NK-92 (cell line): Measurements from ENCODE around the gene ETV6.

Experiments used
- DNase-seq: peaks from one replicate; lab custom pipeline; 2025; ENCODE audit not compliant: unreplicated experiment; lab: John Stamatoyannopoulos, UW

Gene ETV6

GRCh38 chr12:11877102-11877826, 227.8 kb downstream of the ETV6 start:
- DNase-seq: no peak

- no peak for DNase-seq
These were observed 228.7 kb downstream of the ETV6 start for GRCh38 chr12:11877869-11878780.

GRCh38 chr12:11879306-11879705, 229.8 kb downstream of the ETV6 start:
- no peak for DNase-seq

GRCh38 chr12:11880381-11880780, 230.9 kb downstream of the ETV6 start:
- no peak for DNase-seq

DNA sequence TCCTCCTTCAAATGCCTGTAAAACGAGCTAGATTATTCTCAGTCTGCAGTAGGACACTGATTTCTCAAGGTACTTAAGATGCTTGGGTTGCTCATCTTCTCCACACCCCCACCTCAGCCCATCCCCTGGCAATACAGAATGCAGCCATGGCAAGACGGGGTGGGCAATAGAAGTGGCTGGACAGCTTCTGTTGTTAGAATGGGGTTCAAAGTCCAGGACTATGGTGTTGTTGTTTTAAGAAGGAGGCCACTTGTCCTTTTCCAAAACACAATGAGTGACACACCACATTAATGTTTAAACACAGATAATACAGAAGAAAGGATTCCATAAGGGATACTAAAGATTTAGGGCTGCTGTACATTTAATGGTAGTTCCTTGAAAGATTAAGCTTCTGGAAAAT, 232.4 kb downstream of the ETV6 start:
- DNase-seq: no peak

GRCh38 chr12:11882301-11883019, 233.0 kb downstream of the ETV6 start:
- DNase-seq: no peak

GRCh38 chr12:11884116-11884515, 234.6 kb downstream of the ETV6 start:
- DNase-seq: no peak

GRCh38 chr12:11884706-11885105, 235.2 kb downstream of the ETV6 start:
- no peak for DNase-seq

DNA sequence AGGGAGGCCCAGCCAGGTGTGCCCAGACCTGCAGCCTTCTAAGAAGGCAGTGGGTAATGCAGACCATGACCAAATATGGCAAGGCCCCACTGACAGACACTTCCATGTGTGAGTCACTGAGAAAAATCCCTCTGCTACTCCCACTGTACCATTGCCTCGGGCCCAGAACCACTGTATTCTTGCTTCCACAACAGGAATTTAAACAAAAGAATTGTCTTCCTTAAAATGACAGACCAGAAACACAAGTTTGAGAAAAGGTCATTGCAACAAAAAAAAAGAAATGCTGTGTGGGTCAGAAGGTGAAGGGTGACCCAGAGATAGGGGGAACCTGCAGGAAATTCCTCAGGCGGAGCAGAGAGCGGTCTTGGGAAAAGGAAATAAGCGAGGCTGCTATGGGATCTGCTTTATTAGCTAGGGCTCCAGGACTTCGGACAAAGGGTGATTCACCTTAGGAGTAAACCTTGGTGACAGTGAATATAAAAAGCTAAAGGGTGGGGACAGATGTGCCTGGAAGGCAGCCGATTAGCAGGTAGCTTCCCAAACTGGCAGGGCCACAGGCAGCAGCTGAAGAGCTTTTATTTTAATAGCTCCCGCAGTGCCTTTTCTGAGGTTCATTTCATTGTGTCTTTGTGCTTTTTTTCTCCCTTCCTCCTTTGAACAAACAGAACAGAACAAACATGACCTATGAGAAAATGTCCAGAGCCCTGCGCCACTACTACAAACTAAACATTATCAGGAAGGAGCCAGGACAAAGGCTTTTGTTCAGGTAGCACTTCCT, 236.0 kb downstream of the ETV6 start:
- no peak for DNase-seq

DNA sequence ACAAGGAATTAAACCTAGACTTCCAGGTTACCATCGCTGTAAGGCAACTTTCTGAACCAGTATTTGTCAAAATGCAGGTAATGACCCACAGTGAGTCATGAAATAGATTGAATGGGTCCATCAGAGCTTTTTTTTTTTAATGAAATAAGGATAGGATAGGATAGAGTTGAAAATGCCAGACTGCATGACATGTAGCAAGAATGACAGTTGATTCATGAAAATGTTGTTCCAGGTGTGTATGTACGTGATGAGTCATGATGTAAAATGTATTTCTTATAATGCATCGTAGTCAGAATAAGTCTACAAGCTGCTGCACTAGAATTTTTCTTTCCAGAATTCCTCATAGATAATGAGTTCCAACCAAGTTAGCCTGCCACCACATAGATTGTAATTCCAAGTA, 236.9 kb downstream of the ETV6 start:
- no peak for DNase-seq

- DNase-seq: no peak
These were observed 238.6 kb downstream of the ETV6 start for GRCh38 chr12:11888029-11888428.

- no peak for DNase-seq
These were observed 241.9 kb downstream of the ETV6 start for GRCh38 chr12:11891346-11891745.

GRCh38 chr12:11891754-11892386, 242.4 kb downstream of the ETV6 start:
- no peak for DNase-seq

DNA sequence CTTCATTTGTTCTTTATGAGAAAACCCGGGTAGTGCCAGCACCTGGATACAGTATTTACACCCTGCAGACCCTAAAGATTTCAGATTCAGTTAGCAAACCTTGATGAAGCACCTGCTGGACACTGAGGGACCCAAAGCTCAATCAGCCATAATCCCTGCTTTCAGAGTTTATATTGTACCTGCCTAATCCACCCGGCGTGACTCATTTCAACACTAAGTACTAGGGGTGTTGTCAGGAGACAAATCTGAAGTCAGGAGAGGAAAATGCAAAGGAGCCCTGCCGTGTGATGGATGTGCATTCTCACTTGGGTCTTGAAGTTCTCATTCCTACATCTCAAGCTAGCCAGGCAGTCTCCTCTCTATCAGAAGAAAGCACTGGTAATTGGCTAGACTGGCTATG, 244.5 kb downstream of the ETV6 start:
- DNase-seq: no peak

- DNase-seq: no peak
These were observed 245.4 kb downstream of the ETV6 start for GRCh38 chr12:11894890-11895289.

DNA sequence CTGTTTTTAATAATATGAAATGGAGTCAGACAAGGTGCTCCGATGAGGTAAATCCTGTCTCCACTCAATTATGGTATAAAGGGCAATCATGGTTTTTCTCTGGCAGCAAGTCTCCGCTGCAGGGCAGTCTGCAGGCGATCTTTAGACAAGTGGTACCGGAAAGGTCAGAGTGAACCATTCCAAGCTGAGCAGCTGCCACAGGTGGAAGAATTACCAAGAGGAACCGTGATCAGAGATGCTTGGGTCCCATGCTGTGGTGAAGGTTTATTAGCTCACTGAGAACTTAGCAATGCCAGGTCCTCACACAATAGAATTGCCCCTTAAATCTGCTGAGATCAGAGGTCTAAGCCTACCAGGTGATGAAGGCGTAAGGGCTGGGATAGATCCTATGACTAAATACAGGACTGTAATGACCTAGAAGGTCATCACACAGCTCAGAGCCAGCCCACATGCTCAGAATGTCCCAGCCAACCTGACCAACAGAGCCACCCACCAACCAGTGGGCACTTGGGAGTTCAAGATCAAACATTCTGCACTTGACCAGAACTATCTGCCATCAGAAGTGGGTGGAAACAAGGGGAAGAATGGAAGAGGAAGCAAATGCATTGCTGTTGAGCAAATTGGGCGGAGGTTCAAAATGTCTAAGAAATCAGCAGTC, 246.1 kb downstream of the ETV6 start:
- no peak for DNase-seq

- no peak for DNase-seq
These were observed 247.0 kb downstream of the ETV6 start for GRCh38 chr12:11896417-11896929.

DNA sequence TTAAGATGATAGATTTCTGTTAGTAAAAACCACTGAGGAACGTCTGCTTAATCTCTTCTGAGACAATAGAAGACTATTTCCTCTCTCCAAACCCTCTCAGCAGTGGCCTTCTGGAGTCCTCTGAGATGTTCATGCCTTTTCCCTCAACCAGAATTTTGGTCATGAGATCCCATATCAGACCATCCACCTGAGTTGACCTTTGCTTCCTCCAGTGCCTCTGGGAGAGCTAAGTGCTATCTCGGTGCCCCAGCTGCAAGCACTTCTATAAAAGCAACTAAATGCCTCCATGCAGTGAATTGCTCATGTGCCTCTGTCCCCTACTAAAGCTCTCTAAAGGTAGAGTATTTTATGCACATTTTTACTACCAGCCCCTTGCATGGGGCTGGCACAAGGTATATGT, 248.4 kb downstream of the ETV6 start:
- no peak for DNase-seq

DNA sequence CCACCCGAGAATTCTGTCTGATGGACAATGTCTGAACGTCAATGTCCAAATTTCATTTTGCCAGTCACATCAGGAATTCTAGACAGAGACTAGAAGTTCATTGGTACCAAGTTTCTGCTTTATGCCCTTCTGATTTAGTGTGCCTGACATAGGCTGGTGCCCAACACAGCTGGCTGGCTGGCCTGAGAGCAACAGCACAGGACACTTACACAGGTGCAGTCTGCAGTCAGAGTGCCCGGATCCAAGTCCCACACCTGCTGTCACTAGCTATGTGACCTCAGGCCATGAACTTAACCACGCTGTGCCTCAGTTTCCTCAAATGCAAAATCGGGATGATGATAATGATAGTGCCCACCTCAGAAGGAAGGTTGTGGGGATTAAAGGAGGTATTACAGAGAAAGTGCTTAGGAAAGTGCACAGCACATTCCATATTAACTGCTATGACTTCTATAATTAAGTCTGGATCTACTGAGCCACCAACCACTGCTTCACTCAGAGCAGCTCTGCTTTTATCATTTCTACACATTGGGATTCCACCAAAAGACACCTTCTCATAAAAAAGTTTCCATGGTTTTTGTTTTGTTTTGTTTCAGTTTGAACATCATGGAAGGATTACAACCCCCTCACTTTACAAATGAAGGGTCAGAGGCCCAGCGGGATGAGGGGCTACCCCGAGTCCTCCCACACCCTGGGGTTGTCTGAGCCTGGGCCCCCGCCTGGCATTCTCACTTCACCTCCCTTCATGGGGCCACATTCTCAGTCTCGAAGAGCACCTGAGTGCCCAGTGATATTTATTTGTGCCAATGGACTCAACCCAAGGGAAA, 252.4 kb downstream of the ETV6 start:
- no peak for DNase-seq
